ENCODE data around the gene PDE6G.
A peak's percentile ranks its signal among the peaks of the same experiment; 100 is the strongest.
"Not testable (repeated sequence)": the region's sequence is repeated elsewhere in the genome, so short reads cannot be mapped to it uniquely, and the experiment has no call there.

PDE6G gene

GRCh38 chr17:81621494-81622130, 34.7 kb downstream of the PDE6G start:
- FAIRE-seq = no peak

DNA sequence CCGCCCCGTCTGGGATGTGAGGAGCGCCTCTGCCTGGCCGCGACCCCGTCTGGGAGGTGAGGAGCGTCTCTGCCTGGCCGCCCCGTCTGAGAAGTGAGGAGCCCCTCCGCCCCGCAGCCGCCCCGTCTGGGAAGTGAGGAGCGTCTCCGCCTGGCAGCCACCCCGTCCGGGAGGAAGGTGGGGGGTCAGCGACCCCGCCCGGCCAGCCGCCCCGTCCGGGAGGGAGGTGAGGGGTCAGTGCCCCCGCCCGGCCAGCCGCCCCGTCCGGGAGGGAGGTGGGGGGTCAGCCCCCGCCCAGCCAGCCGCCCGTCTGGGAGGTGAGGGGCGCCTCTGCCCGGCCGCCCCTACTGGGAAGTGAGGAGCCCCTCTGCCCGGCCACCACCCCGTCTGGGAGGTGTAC, 38.0 kb downstream of the PDE6G start:
- not testable (repeated sequence) for FAIRE-seq

DNA sequence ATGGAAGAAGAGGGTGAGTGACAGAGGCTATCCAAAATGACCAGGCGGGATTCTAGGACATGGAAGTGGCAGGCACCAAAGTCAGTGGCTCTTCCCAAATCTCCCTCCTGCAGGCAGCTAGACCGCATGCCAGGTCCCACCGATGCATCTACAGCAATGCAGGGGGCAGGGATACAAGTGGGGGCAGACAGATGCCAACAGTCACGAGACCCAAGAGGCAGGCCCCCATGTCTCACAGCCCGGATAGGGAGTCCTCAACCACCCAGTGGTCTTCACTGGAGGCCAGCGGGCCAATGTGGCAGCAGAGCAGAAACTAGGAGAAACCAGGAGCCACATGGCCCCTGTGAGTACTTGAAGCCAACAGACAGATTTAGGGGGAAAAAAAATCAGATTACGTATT, 39.5 kb downstream of the PDE6G start:
- FAIRE-seq = no peak

- no peak for FAIRE-seq
Measured at GRCh38 chr17:81615401-81615930, 40.9 kb downstream of the PDE6G start.

DNA sequence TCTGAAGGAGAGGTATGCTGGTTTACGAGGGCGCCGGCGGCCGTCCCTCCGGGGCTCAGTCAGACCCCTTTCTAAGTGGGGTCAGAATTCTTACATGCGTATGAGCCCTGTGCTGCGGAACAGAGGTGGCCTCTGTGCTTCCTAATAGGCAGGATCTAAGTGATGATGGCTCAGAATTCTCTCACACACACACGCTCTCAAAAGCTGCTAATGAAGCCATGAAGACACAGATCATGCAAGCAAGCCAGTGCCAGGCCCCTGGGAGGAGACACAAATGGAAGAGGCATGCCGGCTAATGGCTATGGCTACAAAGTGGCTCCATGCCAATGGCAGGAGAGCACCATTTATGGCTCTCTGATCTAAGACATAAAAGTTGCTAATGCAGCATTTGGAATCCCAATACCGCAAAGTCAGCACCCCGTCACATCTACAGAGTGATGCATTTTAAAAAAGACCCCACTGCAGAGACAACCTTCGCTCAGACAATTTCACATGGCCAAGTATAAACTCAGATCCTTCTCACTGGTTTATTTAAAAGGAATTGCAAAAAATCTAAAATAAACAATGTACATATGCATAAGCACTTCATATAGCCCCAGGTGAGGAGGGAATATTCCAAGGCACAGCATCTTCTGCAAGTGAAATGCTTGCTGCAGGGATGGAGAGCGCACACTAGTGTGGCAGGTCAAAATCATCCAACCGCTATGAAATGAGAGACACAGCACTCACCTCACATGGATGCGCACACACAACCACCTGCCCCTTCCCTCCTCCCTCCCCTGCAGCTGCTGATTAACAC, 44.0 kb downstream of the PDE6G start:
- FAIRE-seq = no peak

DNA sequence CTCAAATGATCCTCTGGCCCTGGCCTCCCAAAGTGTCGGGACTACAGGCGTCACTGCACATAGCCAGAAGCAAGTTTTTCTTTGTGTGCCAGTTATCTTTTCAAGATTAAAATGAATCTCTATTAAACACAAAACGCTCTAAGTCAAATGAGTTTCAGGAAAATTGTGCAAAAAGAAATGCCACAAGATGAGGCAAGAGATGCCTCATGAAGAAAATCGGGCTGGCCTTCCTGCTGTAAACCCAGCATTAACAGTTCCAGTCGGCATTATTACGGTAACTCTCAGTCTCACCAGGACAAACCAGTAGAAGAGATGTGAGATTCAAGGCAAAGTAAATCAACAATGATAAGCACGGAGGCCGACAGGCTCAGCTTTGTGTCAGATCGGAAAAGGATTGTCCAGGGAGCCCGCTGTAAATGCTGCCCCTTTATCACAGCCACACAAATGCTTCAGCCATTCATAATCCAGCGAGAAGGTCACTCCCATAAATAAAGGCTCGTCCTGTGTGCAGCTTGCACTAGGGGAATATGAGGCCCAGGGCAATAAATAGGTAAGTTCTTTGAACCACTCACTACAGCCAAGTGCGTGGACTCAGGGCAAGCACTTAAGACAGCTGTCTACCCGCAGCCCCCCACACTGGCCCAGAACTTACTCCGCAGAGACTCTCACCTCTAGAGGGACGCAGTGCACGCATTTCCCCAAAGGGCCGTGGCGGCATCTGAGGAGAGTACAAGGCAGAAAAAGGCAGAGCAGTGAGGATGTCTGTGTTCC, 46.6 kb downstream of the PDE6G start:
- no peak for FAIRE-seq

- no peak for FAIRE-seq
Measured at GRCh38 chr17:81608605-81609004, 47.7 kb downstream of the PDE6G start.

DNA sequence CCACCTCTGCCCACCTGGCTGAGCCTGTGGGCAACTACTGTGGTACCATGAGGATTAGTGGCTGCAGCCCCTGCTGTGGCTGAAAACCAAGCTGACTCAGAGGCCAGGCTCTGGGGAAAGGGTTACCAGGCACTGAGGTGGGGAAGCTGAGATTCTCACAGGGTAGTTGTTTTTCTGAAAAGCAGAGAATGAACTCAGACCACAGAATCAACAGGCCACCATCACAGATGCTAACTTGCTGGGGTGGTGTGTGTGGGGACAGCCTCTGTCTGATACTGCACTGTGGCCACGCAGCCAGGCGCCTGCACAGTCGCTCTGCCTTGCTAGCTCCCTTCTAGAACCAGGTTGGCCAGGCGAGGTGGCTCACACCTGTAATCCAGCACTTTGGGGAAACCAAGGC, 48.3 kb downstream of the PDE6G start:
- FAIRE-seq = no peak

- FAIRE-seq = no peak
Measured at GRCh38 chr17:81607431-81607830, 48.9 kb downstream of the PDE6G start.

DNA sequence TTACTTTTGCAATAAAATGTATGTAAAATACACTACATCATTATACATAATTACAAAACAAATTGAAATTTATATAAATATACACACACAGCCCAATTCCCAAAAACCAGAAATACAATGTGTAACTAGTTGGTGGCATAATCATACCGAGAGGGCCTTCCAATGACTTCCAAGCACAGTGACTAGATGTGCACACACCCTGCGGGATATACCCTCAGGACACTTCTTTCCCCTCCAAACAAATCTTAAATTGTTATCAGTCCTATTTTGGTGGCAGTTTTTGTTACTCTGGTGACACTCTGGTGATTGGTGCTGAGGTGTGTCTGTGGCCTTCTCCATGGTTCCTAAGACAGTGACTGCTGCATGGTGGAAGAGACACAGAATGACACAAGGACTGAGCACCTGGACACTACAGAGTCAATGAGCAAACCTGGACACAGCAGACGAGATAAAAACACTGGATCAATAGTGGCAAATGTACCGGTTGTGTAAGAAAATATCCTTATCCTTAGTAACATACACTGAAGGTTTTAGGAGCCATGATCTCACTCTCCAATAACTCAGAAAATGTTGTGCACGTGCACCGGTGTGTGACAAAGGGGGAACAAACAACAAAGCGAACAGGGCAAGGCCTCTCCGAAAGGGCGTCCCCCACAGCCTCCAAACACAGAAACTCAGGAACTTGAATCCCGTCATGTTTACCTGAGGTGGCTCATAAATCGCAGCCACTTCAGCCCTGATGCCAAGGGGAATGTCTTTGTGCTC, 52.3 kb downstream of the PDE6G start:
- FAIRE-seq = no peak

DNA sequence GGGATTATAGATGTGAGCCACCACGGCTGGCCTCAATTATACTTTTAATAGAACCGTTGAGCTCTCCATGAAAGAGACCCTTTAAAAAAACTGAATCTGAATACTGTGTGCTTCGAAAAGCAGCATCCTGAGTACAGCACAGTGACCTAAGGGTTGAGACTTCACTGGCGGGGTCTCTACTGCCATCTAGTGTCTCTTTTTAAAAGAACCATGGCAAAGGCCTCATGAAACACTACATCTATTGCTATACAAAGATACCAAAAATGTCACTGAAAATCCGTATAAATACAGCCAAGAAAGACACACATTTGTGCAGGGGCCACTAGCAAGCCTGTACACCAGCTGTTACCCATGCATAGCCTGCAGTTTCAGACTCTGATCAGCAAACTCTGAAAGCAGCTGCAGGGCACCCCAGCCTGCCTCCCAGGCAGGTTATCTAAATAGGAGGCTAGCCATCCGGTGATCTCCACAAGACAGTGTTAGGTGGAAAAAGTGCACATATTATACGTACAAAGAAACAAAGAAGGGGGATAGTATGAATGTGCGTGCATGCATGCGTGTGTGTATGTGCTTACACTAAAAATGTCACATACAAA, 54.7 kb downstream of the PDE6G start:
- FAIRE-seq = peak; percentile 88
